K562 (cell line): ENCODE measurements around the gene PPP2R5A. TPM values are rescaled to one million over a fixed set of nuclear protein-coding genes. Genes with fewer than 3 reads are reported as not detected.

Experiments used
- ATAC-seq: fragments of 200-7000 bp; cut with Tn5 transposase; 3 replicates; pipeline ENCODE4 v1.9.1; 2020; ENCODE audit warnings: moderate library complexity
- BruUV-seq: library from RNA; stranded (reverse); fragments of 400-500 nt; replicated peaks from 2 replicates; lab custom pipeline; 2021; lab: Mats Ljungman, UMichigan
- CTCF ChIA-PET: fragments of 300-600 bp; formaldehyde crosslinking; extraction: SDS; loops from one replicate; lab custom pipeline; 2021; ENCODE audit warnings: low intra/inter-chr PET ratio; lab: Yijun Ruan, JAX
- POLR2A ChIA-PET: fragments of 300-600, 350-650 bp; sonication (Branson Sonifier 250); formaldehyde crosslinking; extraction: SDS; loops from one replicate; lab custom pipeline; 2021; ENCODE audit warnings: antibody characterized with exemption, inconsistent platforms; lab: Yijun Ruan, JAX
- DNase-seq, 4 experiments: peaks; one replicate each; pipeline versions ENCODE4 v3.0.0 to v3.0.0-alpha.2; 2011 to 2018; ENCODE audit warnings: low spot score in 3 of 4, mixed read lengths in 3 of 4; ENCODE audit errors: extremely low read depth in 1 of 4
- FAIRE-seq: peaks from 2 replicates; lab custom pipeline; 2011; peaks lifted over from hg19 to GRCh38; lab: Jason Lieb, UNC
- H2AFZ ChIP-seq: 2 replicates; pipeline ENCODE4 v1.6.0; 2011; ENCODE audit warnings: low read depth, low read length, control low read depth, inconsistent platforms
- H3K27ac ChIP-seq: fragments of 200-600 bp; 3 replicates; pipeline ENCODE4 v1.8.0; 2011; ENCODE audit warnings: low read depth, mild to moderate bottlenecking, control low read depth, inconsistent platforms, low read length, moderate library complexity, mixed read lengths; ENCODE audit errors: extremely low read depth
- H3K27me3 ChIP-seq, 2 experiments: fragments of 300-600 bp in 1 of 2; 2 replicates in 1 of 2; 3 replicates in 1 of 2; pipeline versions ENCODE4 v1.6.0 to v1.8.0; 2011; ENCODE audit warnings: inconsistent platforms in 2 of 2, low read length in 2 of 2, mild to moderate bottlenecking in 1 of 2, mixed read lengths in 1 of 2, moderate library complexity in 1 of 2; ENCODE audit not compliant: control insufficient read depth in 2 of 2, insufficient read depth in 2 of 2
- H3K36me3 ChIP-seq: fragments of 300-600 bp; 3 replicates; pipeline ENCODE4 v1.8.0; 2011; ENCODE audit warnings: mild to moderate bottlenecking, low read length, inconsistent platforms; ENCODE audit not compliant: control insufficient read depth, insufficient read depth
- H3K4me1 ChIP-seq, 2 experiments: fragments of 200-600 bp in 1 of 2; replicated peaks in 1 of 2; 2 replicates in 1 of 2; 3 replicates in 1 of 2; pipeline versions ENCODE4 v1.5.1 to v1.8.0; 2011; ENCODE audit warnings: inconsistent platforms in 2 of 2, low read length in 2 of 2, mild to moderate bottlenecking in 1 of 2, mixed read lengths in 1 of 2, moderate library complexity in 1 of 2; ENCODE audit not compliant: control insufficient read depth in 2 of 2, insufficient read depth in 2 of 2
- H3K4me2 ChIP-seq: 2 replicates; pipeline ENCODE4 v1.6.1; 2011; ENCODE audit warnings: low read length, control low read depth, inconsistent platforms, mixed read lengths; ENCODE audit not compliant: insufficient read depth
- H3K4me3 ChIP-seq: fragments of 200-600 bp; sonication (generic), shearing (Covaris generic); 2 replicates; pipeline ENCODE4 v1.5.1; 2016; ENCODE audit warnings: control low read depth, inconsistent platforms
- H3K79me2 ChIP-seq: fragments of 200-600 bp; 3 replicates; pipeline ENCODE4 v1.8.0; 2011; ENCODE audit warnings: low read length, inconsistent platforms; ENCODE audit not compliant: control insufficient read depth, insufficient read depth
- H3K9ac ChIP-seq, 2 experiments: 2 replicates each; pipeline versions ENCODE4 v1.6.0 to v1.6.1; 2011; ENCODE audit warnings: low read depth in 2 of 2, low read length in 2 of 2, control low read depth in 1 of 2, inconsistent platforms in 1 of 2, mild to moderate bottlenecking in 1 of 2, mixed read lengths in 1 of 2; ENCODE audit not compliant: insufficient read depth in 1 of 2
- H3K9me1 ChIP-seq: one replicate; pipeline ENCODE4 v1.6.0; 2011; ENCODE audit warnings: inconsistent platforms, mild to moderate bottlenecking, low read length, moderate library complexity; ENCODE audit not compliant: control insufficient read depth, insufficient read depth
- H3K9me3 ChIP-seq: replicated peaks from 2 replicates; pipeline ENCODE4 v1.5.1; 2011; ENCODE audit warnings: low read depth, low read length, inconsistent platforms; ENCODE audit not compliant: control insufficient read depth, insufficient read depth
- H4K20me1 ChIP-seq: replicated peaks from 2 replicates; pipeline ENCODE4 v1.6.1; 2011; ENCODE audit warnings: low read length, inconsistent platforms, mixed read lengths; ENCODE audit not compliant: control insufficient read depth, insufficient read depth
- BCOR ChIP-seq: fragments of 450-650 bp; IDR thresholded peaks from 2 replicates; pipeline ENCODE4 v1.6.1; 2016
- HDAC3 ChIP-seq: fragments of 450-650 bp; IDR thresholded peaks from 2 replicates; pipeline ENCODE4 v1.6.1; 2018; ENCODE audit warnings: borderline replicate concordance, mild to moderate bottlenecking, moderate library complexity; ENCODE audit not compliant: partially characterized antibody
- RBM25 ChIP-seq: fragments of 200-400 bp; formaldehyde crosslinking; IDR thresholded peaks from 2 replicates; pipeline ENCODE4 v1.6.1; 2018; ENCODE audit warnings: low read length, low read depth, moderate library complexity; ENCODE audit not compliant: severe bottlenecking
- ZNF354B ChIP-seq: fragments of 250-450 bp; sonication (Bioruptor Pico); IDR thresholded peaks from 2 replicates; pipeline ENCODE4 v1.4.0; 2020
- ZNF507 ChIP-seq: conservative IDR thresholded peaks from 2 replicates; pipeline ENCODE4 v1.6.1; 2017; ENCODE audit warnings: missing genetic modification characterization, missing compliant biosample characterization
- WGBS: fragments of 100-300 bp; shearing (Covaris generic); methylation state at CpG from one replicate; pipeline ENCODE4 v1.1.6; 2016; ENCODE audit warnings: low coverage, mixed read lengths; ENCODE audit not compliant: insufficient coverage; ENCODE audit errors: missing lambda C conversion rate; 5-methylcytosine and 5-hydroxymethylcytosine counted together
- in situ Hi-C: fragments of 300-500 bp; cut with MboI; formaldehyde crosslinking; loops from 4 replicates; pipeline ENCODE4 v1.15.0; 2018; ENCODE audit warnings: inconsistent platforms, mixed read lengths
- intact Hi-C: fragments of 100-400 bp; cut with micrococcal nuclease; formaldehyde crosslinking; loops from 2 replicates; pipeline ENCODE4 v1.14.2; 2022
- polyA plus RNA-seq, 8 experiments: library from polyadenylated mRNA; depleted of rRNA in 4 of 8; stranded (reverse) in 5 of 8; unstranded in 3 of 8; fragments of >200 nt; fragmentation: Nextera tagmentation in 2 of 8; fragmentation: Illumina TruSeq in 1 of 8; extraction: Ambion mirVana in 2 of 8; extraction: Trizol in 1 of 8; gene quantifications; 2 replicates each; pipeline versions ENCODE4 v1.2.1 to v1.2.3, GENCODE V29; 2011 to 2014; ENCODE audit warnings: inconsistent platforms in 1 of 8, missing spikeins in 1 of 8
- total RNA-seq, 7 experiments: library from RNA; depleted of rRNA in 6 of 7; stranded (reverse); fragments of >200 nt in 6 of 7; fragmentation: Illumina TruSeq in 2 of 7; extraction: Trizol in 2 of 7; gene quantifications; 2 replicates each; pipeline versions ENCODE4 v1.2.1 to v1.2.3, GENCODE V29; 2011 to 2021; ENCODE audit warnings: low replicate concordance in 1 of 7
- TF ChIP-seq, protein P1 (sequence below): fragments of 250-450 bp; sonication (Bioruptor Pico); IDR thresholded peaks from 2 replicates; pipeline ENCODE4 v1.8.0; 2021; ENCODE audit warnings: borderline replicate concordance, mild to moderate bottlenecking, moderate library complexity; ENCODE audit not compliant: poor library complexity, severe bottlenecking
- TF ChIP-seq, protein P2 (sequence below): IDR thresholded peaks from 2 replicates; pipeline ENCODE4 v1.6.1; 2011; ENCODE audit warnings: borderline replicate concordance, low read depth, mild to moderate bottlenecking, moderate library complexity, low read length; ENCODE audit not compliant: insufficient read depth, poor library complexity, severe bottlenecking

The PPP2R5A gene
- total and polyA plus RNA-seq, 9 of the 15 experiments (the other 6 are each of a cell fraction or from before 2014, with no cell fraction given), result 26.9 to 106 (median 64.3) TPM

DNA sequence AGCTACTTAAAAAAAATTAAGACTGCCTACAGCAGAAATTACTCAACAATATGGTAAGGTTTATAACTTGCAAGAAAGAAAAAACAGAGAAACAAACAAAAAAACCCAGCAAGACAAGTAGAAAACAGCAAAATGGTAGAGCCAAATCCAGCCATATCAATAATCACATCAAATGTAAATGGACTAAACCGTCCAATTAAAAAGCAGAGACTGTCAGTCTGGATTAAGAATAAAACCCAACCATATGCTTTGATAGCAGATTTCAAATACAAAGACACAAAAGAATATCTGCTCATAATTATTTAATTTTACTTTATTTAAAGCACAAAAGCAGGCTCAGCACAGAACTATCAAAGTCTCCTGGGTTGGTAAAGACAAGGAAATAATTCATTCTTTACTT, 112.0 kb downstream of the PPP2R5A start:
- Histone ChIP-seq H2AFZ (no peak overlapping the region), H3K36me3 (peaks cover 10% of the 10 kb centered on the region), H3K9me1 (no peaks in the 10 kb centered on the region), H3K9me3 (peaks cover 3% of the 10 kb centered on the region; the same call in 1 of the 2 replicates), H3K4me3 (no peak overlapping the region), H3K79me2 (no peaks in the 10 kb centered on the region), H4K20me1 (no peaks in the 10 kb centered on the region), H3K27me3 (no peaks in the 10 kb centered on the region), H3K4me1 (no peaks in the 10 kb centered on the region), H3K4me2 (no peak overlapping the region), H3K9ac (no peak overlapping the region), H3K27ac (no peak overlapping the region)
- FAIRE-seq, result no peak
- in situ Hi-C loops, result no loop called here
- 69% methylated on average over 1 of the region's 1 CpG for WGBS
- DNase-seq, result no peak
- ATAC-seq, result no peak
- peak; percentile 56 for TF ChIP-seq RBM25
- TF ChIP-seq ZNF507, result peak; percentile 98
- TF ChIP-seq HDAC3, result no peak
- TF ChIP-seq, protein P1, sequence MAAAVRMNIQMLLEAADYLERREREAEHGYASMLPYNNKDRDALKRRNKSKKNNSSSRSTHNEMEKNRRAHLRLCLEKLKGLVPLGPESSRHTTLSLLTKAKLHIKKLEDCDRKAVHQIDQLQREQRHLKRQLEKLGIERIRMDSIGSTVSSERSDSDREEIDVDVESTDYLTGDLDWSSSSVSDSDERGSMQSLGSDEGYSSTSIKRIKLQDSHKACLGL (CRISPR knock-in tag), result no peak
- TF ChIP-seq BCOR, result 0 out of 2 replicates have a peak, but pooled peaks have one; percentile 3
- TF ChIP-seq, protein P2, sequence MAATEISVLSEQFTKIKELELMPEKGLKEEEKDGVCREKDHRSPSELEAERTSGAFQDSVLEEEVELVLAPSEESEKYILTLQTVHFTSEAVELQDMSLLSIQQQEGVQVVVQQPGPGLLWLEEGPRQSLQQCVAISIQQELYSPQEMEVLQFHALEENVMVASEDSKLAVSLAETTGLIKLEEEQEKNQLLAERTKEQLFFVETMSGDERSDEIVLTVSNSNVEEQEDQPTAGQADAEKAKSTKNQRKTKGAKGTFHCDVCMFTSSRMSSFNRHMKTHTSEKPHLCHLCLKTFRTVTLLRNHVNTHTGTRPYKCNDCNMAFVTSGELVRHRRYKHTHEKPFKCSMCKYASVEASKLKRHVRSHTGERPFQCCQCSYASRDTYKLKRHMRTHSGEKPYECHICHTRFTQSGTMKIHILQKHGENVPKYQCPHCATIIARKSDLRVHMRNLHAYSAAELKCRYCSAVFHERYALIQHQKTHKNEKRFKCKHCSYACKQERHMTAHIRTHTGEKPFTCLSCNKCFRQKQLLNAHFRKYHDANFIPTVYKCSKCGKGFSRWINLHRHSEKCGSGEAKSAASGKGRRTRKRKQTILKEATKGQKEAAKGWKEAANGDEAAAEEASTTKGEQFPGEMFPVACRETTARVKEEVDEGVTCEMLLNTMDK, result no peak
- peak; percentile 71; the same call in 1 of the 2 replicates for TF ChIP-seq ZNF354B (CRISPR knock-in tag)
- intact Hi-C loops, result no loop called here
- CTCF ChIA-PET, result no interaction called here
- POLR2A ChIA-PET, result no interaction called here
- no TSS peak for BruUV-seq
